ENCODE results near the gene DCDC2.
"Not testable (repeated sequence)": the region's sequence is repeated elsewhere in the genome, so short reads cannot be mapped to it uniquely, and the experiment has no call there.

The DCDC2 gene

DNA sequence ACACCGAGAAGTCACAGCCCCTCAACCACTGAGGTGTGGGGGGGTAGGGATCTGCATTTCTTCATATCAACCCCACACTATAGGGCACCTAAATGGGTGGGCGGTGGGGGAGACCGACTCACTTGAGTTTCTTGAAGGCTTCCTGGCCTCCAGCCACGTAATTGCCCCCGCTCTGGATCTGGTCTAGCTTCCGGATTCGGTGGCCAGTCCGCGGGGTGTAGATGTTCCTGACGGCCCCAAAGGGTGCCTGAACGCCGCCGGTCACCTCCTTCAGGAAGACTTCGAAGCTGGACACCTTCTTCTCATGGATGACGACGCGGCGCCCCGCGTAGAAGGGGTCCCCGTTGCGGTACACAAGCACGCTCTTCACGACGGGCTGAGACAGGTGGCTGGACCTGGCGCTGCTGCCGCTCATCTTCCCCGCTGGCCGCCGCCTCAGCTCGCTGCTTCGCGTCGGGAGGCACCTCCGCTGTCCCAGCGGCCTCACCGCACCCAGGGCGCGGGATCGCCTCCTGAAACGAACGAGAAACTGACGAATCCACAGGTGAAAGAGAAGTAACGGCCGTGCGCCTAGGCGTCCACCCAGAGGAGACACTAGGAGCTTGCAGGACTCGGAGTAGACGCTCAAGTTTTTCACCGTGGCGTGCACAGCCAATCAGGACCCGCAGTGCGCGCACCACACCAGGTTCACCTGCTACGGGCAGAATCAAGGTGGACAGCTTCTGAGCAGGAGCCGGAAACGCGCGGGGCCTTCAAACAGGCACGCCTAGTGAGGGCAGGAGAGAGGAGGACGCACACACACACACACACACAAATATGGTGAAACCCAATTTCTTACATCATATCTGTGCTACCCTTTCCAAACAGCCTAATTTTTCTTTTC, at the start of gene DCDC2:
TSS of gene DCDC2 (minus strand) at position 724 of the 883 bp plus-strand sequence. CDS start at position 415, 309 bp downstream.
- DNase-seq (ENCODE audit: low read depth): no peak

- no peak for DNase-seq (ENCODE audit: low read depth)
Observed at GRCh38 chr6:24405262-24405661, 47.4 kb upstream of the DCDC2 start.

DNA sequence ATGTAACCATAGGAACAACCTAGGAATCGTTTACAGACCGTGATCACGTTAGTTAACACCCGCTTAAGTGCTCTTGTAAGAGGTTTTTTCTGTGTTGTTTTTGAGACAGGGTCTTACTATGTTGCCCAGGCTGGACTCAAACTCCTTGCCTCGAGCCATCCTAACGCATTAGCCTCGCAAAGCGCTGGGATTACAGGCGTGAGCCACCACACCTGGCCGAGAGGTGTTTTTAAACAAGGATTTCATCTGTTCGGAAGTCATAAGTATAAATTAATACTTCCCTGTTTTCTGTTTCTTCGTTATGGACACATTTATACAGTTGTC, 45.6 kb upstream of the DCDC2 start:
- DNase-seq (ENCODE audit: low read depth): no peak

DNA sequence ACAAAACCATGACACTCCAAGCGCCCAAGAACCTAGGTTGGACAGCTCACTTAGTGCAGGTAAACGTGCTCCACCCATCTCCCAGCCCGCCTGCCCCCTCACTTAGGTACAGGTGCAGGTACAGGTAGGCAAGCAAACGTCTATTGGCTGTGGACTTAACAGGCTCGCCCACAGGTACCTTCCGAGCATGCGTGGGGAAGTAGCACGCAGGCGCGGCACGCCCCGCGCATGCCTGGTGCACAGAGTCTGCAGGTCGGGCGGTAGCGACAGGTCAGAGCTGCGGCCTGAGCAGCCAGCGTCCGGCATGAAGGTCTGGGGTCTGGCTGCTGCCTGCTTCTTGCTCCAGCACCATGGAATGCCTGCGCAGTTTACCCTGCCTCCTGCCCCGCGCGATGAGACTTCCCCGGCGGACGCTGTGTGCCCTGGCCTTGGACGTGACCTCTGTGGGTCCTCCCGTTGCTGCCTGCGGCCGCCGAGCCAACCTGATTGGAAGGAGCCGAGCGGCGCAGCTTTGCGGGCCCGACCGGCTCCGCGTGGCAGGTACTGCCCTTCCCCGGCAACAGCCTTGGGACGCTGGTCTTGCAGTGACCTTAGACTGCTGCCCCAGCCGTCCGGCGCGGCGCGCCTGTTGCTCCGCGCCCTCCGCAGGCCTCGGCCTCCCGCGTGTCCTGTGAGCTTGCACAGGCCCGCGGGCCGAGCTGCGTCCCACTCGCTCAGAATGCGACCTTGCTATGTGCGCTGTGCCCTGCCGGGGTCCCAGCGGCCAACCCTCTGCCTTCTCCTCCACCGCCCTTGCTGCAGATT, 45.0 kb upstream of the DCDC2 start, which contains the start of gene MRS2:
TSS of gene MRS2 (plus strand) at position 240 of the 804 bp plus-strand sequence. CDS start at position 351, 111 bp downstream.
- peak; percentile 61 for DNase-seq (ENCODE audit: low read depth)

- DNase-seq (ENCODE audit: low read depth): no peak
Observed at GRCh38 chr6:24401458-24401857, 43.6 kb upstream of the DCDC2 start.

- not testable (repeated sequence) for DNase-seq (ENCODE audit: low read depth)
Observed at GRCh38 chr6:24400045-24401039, 42.5 kb upstream of the DCDC2 start.

GRCh38 chr6:24397631-24398030, 39.8 kb upstream of the DCDC2 start:
- DNase-seq (ENCODE audit: low read depth): no peak

- DNase-seq (ENCODE audit: low read depth): no peak
Observed at GRCh38 chr6:24396824-24397223, 39.0 kb upstream of the DCDC2 start.

GRCh38 chr6:24394780-24395437, 37.0 kb upstream of the DCDC2 start:
- no peak for DNase-seq (ENCODE audit: low read depth)

DNA sequence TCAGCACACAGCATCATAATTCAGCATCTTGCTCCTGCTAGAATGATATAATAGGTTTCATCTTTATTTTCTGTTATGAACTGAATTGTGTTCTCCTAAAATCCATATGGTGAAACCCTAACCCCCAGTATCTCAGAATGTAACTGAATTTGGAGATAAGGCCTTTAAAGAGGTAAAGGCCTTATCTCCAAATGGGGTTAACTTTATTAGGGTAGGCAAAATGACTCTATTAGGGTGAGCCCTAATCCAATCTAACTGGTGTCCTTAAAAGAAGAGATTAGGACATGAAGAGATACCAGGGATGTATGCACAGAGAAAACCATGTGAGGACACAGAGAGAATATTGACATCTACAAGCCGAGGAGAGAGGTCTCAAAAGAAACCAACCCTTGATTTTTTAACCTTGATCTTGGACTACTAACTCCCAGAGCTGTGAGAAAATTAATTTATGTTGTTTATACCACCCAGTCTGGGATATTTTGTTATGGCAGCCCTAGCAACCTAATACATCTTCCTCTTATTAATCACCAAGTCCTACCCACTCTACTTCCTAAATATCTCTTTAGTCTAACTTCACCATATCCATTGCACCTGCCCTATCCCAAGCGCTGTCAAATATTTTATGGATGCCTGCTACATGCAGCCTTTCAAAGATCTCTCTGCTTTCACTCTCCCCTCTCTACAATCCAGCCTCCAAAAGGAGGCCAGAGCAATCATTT, 36.4 kb upstream of the DCDC2 start:
- no peak for DNase-seq (ENCODE audit: low read depth)

DNA sequence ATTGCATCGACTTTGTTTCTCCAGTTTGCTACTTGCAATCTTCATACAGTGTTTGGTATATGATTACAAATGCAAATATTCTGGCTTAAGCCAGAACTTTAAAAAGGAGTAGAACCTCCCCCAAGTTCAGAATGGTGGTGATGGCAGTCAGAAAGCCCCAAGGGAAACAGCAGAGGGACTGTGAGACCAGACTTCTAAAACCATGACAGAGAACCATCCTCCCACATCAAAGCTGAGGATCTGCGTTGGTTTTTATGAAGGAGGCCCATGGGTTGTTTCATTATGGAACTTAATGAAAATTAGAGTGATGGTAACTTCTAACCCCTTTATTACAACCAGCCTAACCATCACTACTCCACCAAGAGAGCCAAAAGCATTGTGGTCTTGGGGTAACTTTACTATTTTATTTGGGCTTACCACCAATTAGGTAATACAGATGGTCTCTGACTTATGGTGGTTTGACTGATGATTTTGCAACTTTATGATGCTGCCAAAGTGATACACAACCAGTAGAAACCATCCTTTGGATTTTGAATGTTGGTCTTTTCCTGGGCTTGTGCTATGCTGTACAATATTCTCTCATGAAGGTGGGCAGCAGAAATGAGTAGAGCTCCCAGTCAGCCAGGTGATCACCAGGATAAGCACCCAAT, 34.0 kb upstream of the DCDC2 start:
- DNase-seq (ENCODE audit: low read depth): no peak

GRCh38 chr6:24391208-24391607, 33.3 kb upstream of the DCDC2 start:
- DNase-seq (ENCODE audit: low read depth): no peak

- no peak for DNase-seq (ENCODE audit: low read depth)
Observed at GRCh38 chr6:24387818-24388217, 30.0 kb upstream of the DCDC2 start.

- DNase-seq (ENCODE audit: low read depth): no peak
Observed at GRCh38 chr6:24385536-24386269, 27.8 kb upstream of the DCDC2 start.

- DNase-seq (ENCODE audit: low read depth): not testable (repeated sequence)
Observed at GRCh38 chr6:24384369-24385130, 26.7 kb upstream of the DCDC2 start.

- not testable (repeated sequence) for DNase-seq (ENCODE audit: low read depth)
Observed at GRCh38 chr6:24382891-24383494, 25.1 kb upstream of the DCDC2 start.

DNA sequence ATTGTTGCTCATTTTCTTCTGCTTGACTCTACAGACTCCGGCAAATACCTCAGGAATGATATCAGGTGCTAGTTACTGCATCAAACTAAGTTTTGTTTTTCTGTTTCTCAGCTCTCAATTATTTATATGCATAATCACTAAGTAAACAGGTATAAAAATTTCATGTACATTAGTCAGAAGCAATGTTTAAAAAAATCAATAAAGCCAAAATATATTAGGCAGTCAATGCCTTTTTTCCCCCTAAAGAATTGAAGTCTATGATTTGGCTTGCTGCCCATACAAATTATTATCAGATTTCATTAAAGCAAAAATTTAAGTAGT, 24.3 kb upstream of the DCDC2 start:
- no peak for DNase-seq (ENCODE audit: low read depth)

- DNase-seq (ENCODE audit: low read depth): no peak
Observed at GRCh38 chr6:24381476-24382219, 23.8 kb upstream of the DCDC2 start.

All from stimulated activated CD8-positive, alpha-beta memory T cell treated with anti-CD3 and anti-CD28 coated beads, Interleukin-7, amount 100 ng/mL, for 24 hours (primary cell).